BLaER1 (cell line): ENCODE data around the gene PLCB3.

Experiments
- H3K27ac ChIP-seq: shearing (Covaris generic); formaldehyde crosslinking; 2 replicates; pipeline ENCODE4 v1.8.1; 2022
- H3K27me3 ChIP-seq: shearing (Covaris generic); formaldehyde crosslinking; 2 replicates; pipeline ENCODE4 v1.8.1; 2022
- H3K36me3 ChIP-seq: shearing (Covaris generic); formaldehyde crosslinking; 2 replicates; pipeline ENCODE4 v1.8.1; 2022
- H3K4me1 ChIP-seq: shearing (Covaris generic); formaldehyde crosslinking; 2 replicates; pipeline ENCODE4 v1.8.1; 2022
- H3K4me2 ChIP-seq: shearing (Covaris generic); formaldehyde crosslinking; 2 replicates; pipeline ENCODE4 v1.8.1; 2022
- H3K4me3 ChIP-seq: shearing (Covaris generic); formaldehyde crosslinking; 2 replicates; pipeline ENCODE4 v1.8.1; 2022
- H3K9ac ChIP-seq: shearing (Covaris generic); formaldehyde crosslinking; 2 replicates; pipeline ENCODE4 v1.8.1; 2022
- H3K9me3 ChIP-seq: shearing (Covaris generic); formaldehyde crosslinking; 2 replicates; pipeline ENCODE4 v1.8.1; 2022
- H4K20me1 ChIP-seq: shearing (Covaris generic); formaldehyde crosslinking; 2 replicates; pipeline ENCODE4 v1.8.1; 2022
- Cebpa-rat ChIP-seq: shearing (Covaris generic); IDR thresholded peaks from 2 replicates; pipeline ENCODE4 v1.8.1; 2022

Gene PLCB3

GRCh38 chr11:64263021-64263946 is 12.0 kb downstream of the PLCB3 start:
- Histone ChIP-seq H3K27me3 (no peaks in the 10 kb centered on the region), H3K4me2 (peak overlapping the region; percentile 96; the same call in 1 of the 2 replicates)

GRCh38 chr11:64263947-64264317 is 12.6 kb downstream of the PLCB3 start:
- Histone ChIP-seq H4K20me1 (no peaks in the 10 kb centered on the region), H3K36me3 (peaks cover 64% of the 10 kb centered on the region)

More at GRCh38 chr11:64263021-64263946, 12.0 kb downstream of the PLCB3 start:
- Histone ChIP-seq H3K4me1 (peaks cover 57% of the 10 kb centered on the region), H4K20me1 (no peaks in the 10 kb centered on the region), H3K27ac (peak overlapping the region; percentile 100), H3K4me3 (no peak overlapping the region), H3K9me3 (no peaks in the 10 kb centered on the region), H3K9ac (peak overlapping the region; percentile 68; the same call in 1 of the 2 replicates), H3K36me3 (peaks cover 70% of the 10 kb centered on the region)
- TF ChIP-seq Cebpa-rat = no peak

GRCh38 chr11:64264371-64264852 is 13.1 kb downstream of the PLCB3 start:
- Histone ChIP-seq H3K27me3 (no peaks in the 10 kb centered on the region), H3K9me3 (no peaks in the 10 kb centered on the region), H3K4me1 (peaks cover 65% of the 10 kb centered on the region), H4K20me1 (no peaks in the 10 kb centered on the region), H3K9ac (peak overlapping the region; percentile 68), H3K4me2 (peak overlapping the region; percentile 96), H3K36me3 (peaks cover 59% of the 10 kb centered on the region), H3K27ac (peak overlapping the region; percentile 100), H3K4me3 (no peak overlapping the region)
- TF ChIP-seq Cebpa-rat = no peak

More at GRCh38 chr11:64263947-64264317, 12.6 kb downstream of the PLCB3 start:
- H3K27ac ChIP-seq = peak overlapping the region; percentile 100
- H3K9me3 ChIP-seq = no peaks in the 10 kb centered on the region
- peak overlapping the region; percentile 68 for H3K9ac ChIP-seq
- H3K27me3 ChIP-seq = no peaks in the 10 kb centered on the region
- peak overlapping the region; percentile 96 for H3K4me2 ChIP-seq
- no peak for TF ChIP-seq Cebpa-rat
- H3K4me1 ChIP-seq = peaks cover 63% of the 10 kb centered on the region
- H3K4me3 ChIP-seq = no peak overlapping the region

GRCh38 chr11:64265176-64266160 is 14.1 kb downstream of the PLCB3 start:
- Histone ChIP-seq H3K4me2 (peak overlapping the region; percentile 96), H4K20me1 (no peaks in the 10 kb centered on the region), H3K27me3 (no peaks in the 10 kb centered on the region), H3K4me3 (peak overlapping the region; percentile 83), H3K4me1 (peaks cover 65% of the 10 kb centered on the region), H3K36me3 (peaks cover 48% of the 10 kb centered on the region), H3K9ac (peak overlapping the region; percentile 97), H3K9me3 (no peaks in the 10 kb centered on the region), H3K27ac (peak overlapping the region; percentile 100)
- TF ChIP-seq Cebpa-rat = no peak

- Histone ChIP-seq H3K27me3 (no peaks in the 10 kb centered on the region), H4K20me1 (no peaks in the 10 kb centered on the region), H3K36me3 (peaks cover 41% of the 10 kb centered on the region), H3K9me3 (no peaks in the 10 kb centered on the region), H3K4me3 (peak overlapping the region; percentile 83), H3K4me1 (peaks cover 65% of the 10 kb centered on the region), H3K9ac (peak overlapping the region; percentile 97), H3K4me2 (peak overlapping the region; percentile 96), H3K27ac (peak overlapping the region; percentile 100)
- TF ChIP-seq Cebpa-rat = no peak
These were observed 15.0 kb downstream of the PLCB3 start for GRCh38 chr11:64266339-64266738.

- Histone ChIP-seq H3K9ac (peak overlapping the region; percentile 97), H3K4me3 (peak overlapping the region; percentile 83), H3K27ac (peak overlapping the region; percentile 100), H4K20me1 (no peaks in the 10 kb centered on the region), H3K36me3 (peaks cover 31% of the 10 kb centered on the region), H3K4me2 (peak overlapping the region; percentile 96), H3K4me1 (peaks cover 74% of the 10 kb centered on the region), H3K9me3 (no peaks in the 10 kb centered on the region), H3K27me3 (no peaks in the 10 kb centered on the region)
- no peak for TF ChIP-seq Cebpa-rat
These were observed 16.0 kb downstream of the PLCB3 start for GRCh38 chr11:64267207-64267945.

- peak overlapping the region; percentile 100 for H3K27ac ChIP-seq
- peaks cover 28% of the 10 kb centered on the region for H3K36me3 ChIP-seq
- no peak for TF ChIP-seq Cebpa-rat
- H4K20me1 ChIP-seq = no peaks in the 10 kb centered on the region
- peak overlapping the region; percentile 83 for H3K4me3 ChIP-seq
- peak overlapping the region; percentile 96 for H3K4me2 ChIP-seq
- H3K9ac ChIP-seq = peak overlapping the region; percentile 97
- peaks cover 75% of the 10 kb centered on the region for H3K4me1 ChIP-seq
- H3K9me3 ChIP-seq = no peaks in the 10 kb centered on the region
- H3K27me3 ChIP-seq = no peaks in the 10 kb centered on the region
These were observed 16.9 kb downstream of the PLCB3 start for GRCh38 chr11:64268025-64268892.

GRCh38 chr11:64268893-64269539 is 17.7 kb downstream of the PLCB3 start:
- H3K27ac ChIP-seq = peak overlapping the region; percentile 100
- peaks cover 68% of the 10 kb centered on the region for H3K4me1 ChIP-seq
- TF ChIP-seq Cebpa-rat = no peak

More at GRCh38 chr11:64268893-64269539, 17.7 kb downstream of the PLCB3 start:
- no peaks in the 10 kb centered on the region for H4K20me1 ChIP-seq
- H3K36me3 ChIP-seq = peaks cover 25% of the 10 kb centered on the region
- H3K9me3 ChIP-seq = no peaks in the 10 kb centered on the region
- peak overlapping the region; percentile 83 for H3K4me3 ChIP-seq
- H3K27me3 ChIP-seq = no peaks in the 10 kb centered on the region
- H3K9ac ChIP-seq = peak overlapping the region; percentile 97
- peak overlapping the region; percentile 96 for H3K4me2 ChIP-seq
